Occipital lobe (tissue), 2 donors: ENCODE data around the gene AGT. TPM values are rescaled to one million over a fixed set of nuclear protein-coding genes. Genes with fewer than 3 reads are reported as not detected.
"Not testable (repeated sequence)": the region's sequence is repeated elsewhere in the genome, so short reads cannot be mapped to it uniquely, and the experiment has no call there.

ENCODE experiments used
- DNase-seq: peaks from one replicate; lab custom pipeline; 2025; lab: John Stamatoyannopoulos, UW
- total RNA-seq: library from RNA; depleted of rRNA; stranded (reverse); fragments of >200 nt; gene quantifications from one replicate; pipeline ENCODE4 v1.2.3, GENCODE V29; 2014

Gene AGT
- total RNA-seq, 1 donor from 2014 or later, result 9.8 TPM

GRCh38 chr1:230693221-230693620 is 20.7 kb downstream of the AGT start:
- no peak for DNase-seq

- DNase-seq, result no peak
Measured at GRCh38 chr1:230691615-230692014, 22.3 kb downstream of the AGT start.

- no peak for DNase-seq
Measured at GRCh38 chr1:230690101-230690500, 23.8 kb downstream of the AGT start.

- DNase-seq, result no peak
Measured at GRCh38 chr1:230686747-230687146, 27.2 kb downstream of the AGT start.

- no peak for DNase-seq
Measured at GRCh38 chr1:230684998-230685397, 28.9 kb downstream of the AGT start.

- no peak for DNase-seq
Measured at GRCh38 chr1:230684146-230684545, 29.8 kb downstream of the AGT start.

- DNase-seq, result no peak
Measured at GRCh38 chr1:230682882-230683610, 30.9 kb downstream of the AGT start.

GRCh38 chr1:230682274-230682673 is 31.6 kb downstream of the AGT start:
- no peak for DNase-seq

- no peak for DNase-seq
Measured at GRCh38 chr1:230681599-230681998, 32.3 kb downstream of the AGT start.

- DNase-seq, result no peak
Measured at GRCh38 chr1:230680300-230681025, 33.5 kb downstream of the AGT start.

GRCh38 chr1:230679825-230680224 is 34.1 kb downstream of the AGT start:
- DNase-seq, result no peak

- no peak for DNase-seq
Measured at GRCh38 chr1:230679192-230679591, 34.7 kb downstream of the AGT start.

GRCh38 chr1:230677200-230677599 is 36.7 kb downstream of the AGT start:
- no peak for DNase-seq

- no peak for DNase-seq
Measured at GRCh38 chr1:230674581-230674980, 39.3 kb downstream of the AGT start.

- no peak for DNase-seq
Measured at GRCh38 chr1:230669543-230669942, 44.4 kb downstream of the AGT start.

- no peak for DNase-seq
Measured at GRCh38 chr1:230668227-230668626, 45.7 kb downstream of the AGT start.

GRCh38 chr1:230661976-230662375 is 51.9 kb downstream of the AGT start:
- no peak for DNase-seq

- DNase-seq, result no peak
Measured at GRCh38 chr1:230658691-230659090, 55.2 kb downstream of the AGT start.

GRCh38 chr1:230658103-230658502 is 55.8 kb downstream of the AGT start:
- not testable (repeated sequence) for DNase-seq

GRCh38 chr1:230656719-230657118 is 57.2 kb downstream of the AGT start:
- not testable (repeated sequence) for DNase-seq
